Measurements from ENCODE around the gene AAMP.
"Not testable (repeated sequence)": the region's sequence is repeated elsewhere in the genome, so short reads cannot be mapped to it uniquely, and the experiment has no call there.

Gene AAMP

GRCh38 chr2:218269900-218270720 is at the start of gene AAMP, which contains the start of gene PNKD:
Gene AAMP (minus strand): TSS chr2:218270137. CDS start chr2:218270086, 51 bp downstream.
Gene PNKD (plus strand): TSS chr2:218270519. CDS start chr2:218270536, 17 bp downstream.
- H3K4me3 ChIP-seq (ENCODE audit: low read depth, low read length): peak within 1 kb of the TSS; percentile 98
- TF ChIP-seq CTCF (IDR thresholded peaks at IDR 0.05; ENCODE audit: low read depth, low read length): no peak

- no peak overlapping the region for H3K4me3 ChIP-seq (ENCODE audit: low read depth, low read length)
- TF ChIP-seq CTCF (IDR thresholded peaks at IDR 0.05; ENCODE audit: low read depth, low read length): no peak
Observed at GRCh38 chr2:218318241-218318640, 48.3 kb upstream of the AAMP start.

- no peak overlapping the region for H3K4me3 ChIP-seq (ENCODE audit: low read depth, low read length)
- no peak for TF ChIP-seq CTCF (IDR thresholded peaks at IDR 0.05; ENCODE audit: low read depth, low read length)
Observed at GRCh38 chr2:218317835-218318234, 47.9 kb upstream of the AAMP start.

- no peak overlapping the region for H3K4me3 ChIP-seq (ENCODE audit: low read depth, low read length)
- no peak for TF ChIP-seq CTCF (IDR thresholded peaks at IDR 0.05; ENCODE audit: low read depth, low read length)
Observed at GRCh38 chr2:218317303-218317630, 47.3 kb upstream of the AAMP start.

GRCh38 chr2:218315397-218315796 is 45.5 kb upstream of the AAMP start:
- no peak overlapping the region for H3K4me3 ChIP-seq (ENCODE audit: low read depth, low read length)
- TF ChIP-seq CTCF (IDR thresholded peaks at IDR 0.05; ENCODE audit: low read depth, low read length): no peak

GRCh38 chr2:218314764-218315163 is 44.8 kb upstream of the AAMP start:
- not testable (repeated sequence) for H3K4me3 ChIP-seq (ENCODE audit: low read depth, low read length)

GRCh38 chr2:218313356-218313755 is 43.4 kb upstream of the AAMP start:
- H3K4me3 ChIP-seq (ENCODE audit: low read depth, low read length): no peak overlapping the region

More at GRCh38 chr2:218313356-218313755, 43.4 kb upstream of the AAMP start:
- TF ChIP-seq CTCF (IDR thresholded peaks at IDR 0.05; ENCODE audit: low read depth, low read length): no peak
